C4-2B (cell line): Measurements from ENCODE around the gene MMP17.

Experiments
- H3K27ac ChIP-seq: fragments of 450-650 bp; 2 replicates; pipeline ENCODE4 v1.5.1; 2017
- ZFX ChIP-seq: fragments of 450-650 bp; IDR thresholded peaks from 2 replicates; pipeline ENCODE4 v1.6.1; 2017
- TF ChIP-seq, protein P1 (sequence below): fragments of 450-650 bp; conservative IDR thresholded peaks from 2 replicates; pipeline ENCODE4 v1.5.1; 2017; ENCODE audit warnings: mild to moderate bottlenecking

The MMP17 gene

DNA sequence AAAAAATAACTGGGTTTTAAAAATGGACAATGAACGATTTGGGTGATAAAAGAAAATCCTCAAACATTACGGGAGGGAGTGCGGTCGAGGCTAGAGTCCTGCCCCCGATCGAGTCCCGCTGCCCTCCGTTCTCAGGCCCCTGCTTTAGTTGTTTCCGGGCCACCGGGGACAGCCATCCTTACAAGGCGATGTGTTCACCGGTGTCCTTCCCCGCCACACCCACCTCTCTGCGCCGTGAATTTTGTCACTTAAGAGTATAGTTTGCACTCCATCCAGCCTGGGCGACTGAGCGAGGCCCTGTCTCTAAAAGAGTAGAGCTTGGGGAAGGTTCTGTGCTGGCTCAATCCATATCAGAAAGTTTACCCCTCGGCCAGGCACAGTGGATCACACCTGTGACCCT is 69.1 kb downstream of the MMP17 start:
- peak overlapping the region; percentile 93 for H3K27ac ChIP-seq
- TF ChIP-seq, protein P1, sequence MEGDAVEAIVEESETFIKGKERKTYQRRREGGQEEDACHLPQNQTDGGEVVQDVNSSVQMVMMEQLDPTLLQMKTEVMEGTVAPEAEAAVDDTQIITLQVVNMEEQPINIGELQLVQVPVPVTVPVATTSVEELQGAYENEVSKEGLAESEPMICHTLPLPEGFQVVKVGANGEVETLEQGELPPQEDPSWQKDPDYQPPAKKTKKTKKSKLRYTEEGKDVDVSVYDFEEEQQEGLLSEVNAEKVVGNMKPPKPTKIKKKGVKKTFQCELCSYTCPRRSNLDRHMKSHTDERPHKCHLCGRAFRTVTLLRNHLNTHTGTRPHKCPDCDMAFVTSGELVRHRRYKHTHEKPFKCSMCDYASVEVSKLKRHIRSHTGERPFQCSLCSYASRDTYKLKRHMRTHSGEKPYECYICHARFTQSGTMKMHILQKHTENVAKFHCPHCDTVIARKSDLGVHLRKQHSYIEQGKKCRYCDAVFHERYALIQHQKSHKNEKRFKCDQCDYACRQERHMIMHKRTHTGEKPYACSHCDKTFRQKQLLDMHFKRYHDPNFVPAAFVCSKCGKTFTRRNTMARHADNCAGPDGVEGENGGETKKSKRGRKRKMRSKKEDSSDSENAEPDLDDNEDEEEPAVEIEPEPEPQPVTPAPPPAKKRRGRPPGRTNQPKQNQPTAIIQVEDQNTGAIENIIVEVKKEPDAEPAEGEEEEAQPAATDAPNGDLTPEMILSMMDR, result no peak
- TF ChIP-seq ZFX, result no peak

DNA sequence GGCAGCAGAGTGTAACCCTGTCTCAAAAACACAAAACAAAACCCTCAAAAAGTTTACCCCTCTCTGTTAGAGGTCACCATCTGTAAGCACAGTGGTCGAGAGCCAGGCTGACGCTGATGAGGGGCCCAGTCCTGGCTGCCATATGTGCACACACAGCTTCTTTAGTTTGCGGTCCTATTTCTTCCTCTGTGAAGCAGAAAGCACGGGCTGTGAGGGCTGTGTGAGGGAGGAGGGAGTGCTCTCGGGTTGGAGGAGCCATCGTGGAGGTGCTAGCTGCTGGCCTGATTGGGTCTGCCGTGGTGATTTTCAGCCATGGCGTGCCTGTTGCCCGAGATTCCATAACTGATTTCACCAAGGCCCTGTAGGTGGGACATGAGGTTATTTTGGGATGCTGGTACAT is 69.7 kb downstream of the MMP17 start:
- H3K27ac ChIP-seq, result no peak overlapping the region; the same call in 1 of the 2 replicates
- TF ChIP-seq, protein P1, result no peak
- TF ChIP-seq ZFX, result no peak

DNA sequence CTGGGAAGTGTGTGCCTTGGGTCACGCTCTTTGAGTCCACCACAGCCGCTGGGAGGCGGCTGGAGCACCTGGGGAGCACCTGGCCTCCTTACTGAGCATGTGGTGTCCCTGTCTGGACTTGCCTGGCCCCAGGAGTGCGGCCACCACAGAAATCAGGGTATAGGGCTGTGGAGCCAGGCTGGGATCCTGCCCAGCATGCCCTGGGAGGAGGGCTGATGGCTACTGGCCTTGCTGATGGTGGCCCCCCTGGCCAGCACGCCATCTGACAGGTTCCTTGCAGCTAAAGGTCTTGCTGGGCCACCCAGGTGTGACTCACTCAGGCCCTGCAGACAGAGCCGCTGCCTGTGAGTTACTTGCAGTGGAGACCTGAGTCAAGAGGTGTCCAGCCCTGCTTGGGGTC is 72.2 kb downstream of the MMP17 start:
- H3K27ac ChIP-seq, result no peak overlapping the region

More for the DNA sequence above, 72.2 kb downstream of the MMP17 start:
- TF ChIP-seq ZFX, result no peak
- TF ChIP-seq, protein P1, result no peak
